GDM1 (cell line): ENCODE measurements around the gene TOMM20.

Experiments
- DNase-seq: peaks from one replicate; lab custom pipeline; 2025; lab: John Stamatoyannopoulos, UW

TOMM20 gene

DNA sequence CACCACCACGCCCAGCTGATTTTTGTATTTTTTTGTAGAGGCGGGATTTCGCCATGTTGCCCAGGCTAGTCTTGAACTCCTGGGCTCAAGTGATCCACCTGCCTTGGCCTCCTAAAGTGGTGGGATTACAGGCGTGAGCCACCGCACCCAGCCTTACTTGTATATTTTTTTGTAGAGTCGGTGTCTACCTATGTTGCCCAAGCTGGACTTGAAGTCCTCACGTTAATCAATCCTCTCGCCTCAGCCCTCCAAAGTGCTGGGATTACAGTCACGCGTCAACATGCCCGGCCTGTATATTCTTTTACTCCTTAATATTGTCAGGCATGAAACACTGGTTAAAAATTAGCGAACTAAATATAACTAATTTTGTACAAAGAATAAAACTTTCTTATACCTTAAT is 5.5 kb upstream of the TOMM20 start:
- DNase-seq, result no peak

DNA sequence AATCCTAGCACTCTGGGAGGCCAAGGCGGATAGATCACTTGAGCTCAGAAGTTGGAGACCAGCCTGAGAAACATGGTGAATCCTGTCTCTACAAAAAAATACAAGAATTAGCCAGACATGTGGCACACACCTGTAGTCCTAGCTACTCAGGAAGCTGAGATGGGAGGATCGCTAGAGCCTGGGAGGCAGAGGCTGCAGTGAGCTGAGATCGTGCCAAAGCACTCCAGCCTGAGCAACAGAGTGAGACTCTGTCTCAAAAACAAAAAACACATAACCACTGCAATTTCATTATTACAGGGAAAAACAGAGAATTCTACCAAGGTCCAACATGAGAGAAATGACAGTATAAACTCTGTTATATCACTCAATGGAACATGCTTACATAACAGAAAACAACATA is 4.4 kb upstream of the TOMM20 start:
- DNase-seq, result no peak

DNA sequence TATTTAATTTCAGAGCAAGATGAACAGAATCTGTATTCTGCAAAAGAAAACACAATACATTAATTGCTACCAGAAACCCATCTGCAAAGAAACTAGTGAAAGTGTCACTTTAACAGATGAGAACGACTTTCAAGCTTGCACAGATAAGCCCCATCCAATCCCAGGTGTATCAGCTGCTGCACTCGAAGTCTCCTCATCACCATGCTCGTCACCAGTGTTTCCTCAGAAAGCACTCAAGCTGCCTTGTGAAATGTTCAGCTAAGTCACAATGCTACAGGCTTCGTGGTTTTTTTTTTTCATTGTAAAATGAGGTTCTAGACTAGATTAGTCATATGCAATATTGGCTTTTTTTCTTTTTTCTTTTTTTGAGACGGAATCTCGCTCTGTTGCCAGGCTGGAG is 3.3 kb upstream of the TOMM20 start:
- no peak for DNase-seq

DNA sequence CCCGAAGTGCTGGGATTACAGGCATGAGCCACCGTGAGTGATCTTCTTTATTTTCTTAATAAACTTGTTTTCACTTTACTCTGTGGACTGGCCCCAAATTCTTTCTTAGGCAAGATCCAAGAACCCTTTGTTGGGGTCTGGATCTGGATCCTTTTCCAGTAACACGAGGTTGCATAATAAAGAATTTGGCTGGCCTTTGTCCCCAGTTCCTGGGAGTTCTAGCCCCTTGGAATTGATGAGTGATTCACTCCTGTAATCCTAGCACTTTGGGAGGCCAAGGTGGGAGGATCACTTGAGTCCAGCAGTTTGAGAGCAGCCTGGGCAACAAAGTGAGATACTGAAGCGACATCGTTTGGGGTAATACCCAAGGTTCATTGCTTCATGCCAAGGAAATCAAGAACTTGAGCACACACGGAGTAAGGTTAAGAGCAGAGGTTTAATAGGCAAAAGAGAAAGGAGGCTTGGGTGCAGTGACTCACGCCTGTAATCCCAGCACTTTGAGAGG is 2.2 kb upstream of the TOMM20 start:
- DNase-seq, result no peak

GRCh38 chr1:235129774-235130570 is 1.3 kb upstream of the TOMM20 start:
- no peak for DNase-seq

DNA sequence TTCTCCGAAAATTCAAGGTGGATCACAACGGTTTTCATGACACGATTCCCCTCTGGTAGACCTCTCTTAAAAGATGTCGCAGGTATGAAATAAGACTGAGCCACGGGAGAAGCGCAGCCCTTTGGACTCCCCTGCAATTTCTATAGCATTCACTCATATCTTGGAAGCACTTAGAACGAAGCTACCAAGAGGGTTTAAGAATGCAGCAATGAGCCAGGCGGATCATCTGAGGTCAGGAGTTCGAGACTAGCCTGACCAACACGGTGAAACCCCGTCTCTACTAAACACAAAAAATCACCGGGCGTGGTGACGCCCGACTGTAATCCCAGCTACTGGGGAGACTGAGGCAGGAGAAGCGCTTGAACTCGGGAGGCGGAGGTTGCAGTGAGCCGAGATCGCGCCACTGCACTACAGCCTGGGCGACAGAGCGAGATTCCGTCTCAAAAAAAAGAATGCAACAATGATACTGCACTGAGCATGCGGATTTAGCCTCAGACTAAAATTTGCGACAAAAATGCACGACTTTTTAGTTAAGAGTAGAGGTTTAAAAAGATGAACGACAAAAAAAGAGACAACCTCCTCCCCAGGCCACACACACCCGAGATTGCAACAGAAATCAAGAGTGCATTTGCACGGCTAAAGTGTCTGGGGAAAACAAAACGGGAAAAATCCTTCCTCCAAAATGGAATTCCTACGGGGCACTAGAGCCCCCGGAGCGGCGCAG is 743 bp downstream of the TOMM20 start:
- no peak for DNase-seq

- DNase-seq, result no peak
These were observed 1.4 kb downstream of the TOMM20 start for GRCh38 chr1:235127203-235127602.

GRCh38 chr1:235124665-235125064 is 4.0 kb downstream of the TOMM20 start:
- no peak for DNase-seq

DNA sequence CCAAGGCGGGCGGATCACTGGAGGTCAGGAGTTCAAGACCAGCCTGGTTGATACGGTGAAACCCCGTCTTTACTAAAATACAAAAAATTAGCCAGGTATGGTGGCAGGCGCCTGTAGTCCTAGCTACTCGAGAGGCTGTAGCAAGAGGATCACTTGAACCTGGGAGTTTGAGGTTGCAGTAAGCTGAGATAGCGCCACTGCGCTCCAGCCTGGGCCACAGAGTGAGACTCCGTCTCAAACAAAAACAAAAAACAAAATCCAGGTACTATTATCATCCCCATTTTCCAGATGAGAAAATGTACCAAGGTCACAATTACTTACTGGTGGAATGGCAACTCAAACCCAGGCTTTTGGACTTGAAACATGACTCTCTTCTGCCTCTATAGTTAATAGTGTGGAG is 4.5 kb downstream of the TOMM20 start:
- no peak for DNase-seq

DNA sequence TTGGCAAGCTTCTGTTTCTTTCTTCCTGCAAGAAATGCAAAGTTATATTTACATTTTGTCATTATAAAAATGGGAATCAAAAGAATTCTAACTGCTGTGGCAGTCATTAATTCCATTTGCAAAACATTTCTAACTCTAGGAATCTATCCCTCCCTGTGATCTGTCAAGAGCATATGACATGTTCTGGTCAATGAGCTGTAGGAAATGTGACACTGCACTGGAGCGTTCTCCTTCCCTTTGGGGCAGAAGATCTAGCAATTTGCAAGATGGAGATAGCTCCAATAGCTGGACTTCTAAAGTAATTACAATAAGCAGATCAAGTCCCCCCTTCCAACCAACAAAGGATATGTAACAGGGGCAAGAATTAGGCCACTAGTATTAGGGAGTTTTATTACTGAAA is 6.3 kb downstream of the TOMM20 start:
- DNase-seq, result no peak

DNA sequence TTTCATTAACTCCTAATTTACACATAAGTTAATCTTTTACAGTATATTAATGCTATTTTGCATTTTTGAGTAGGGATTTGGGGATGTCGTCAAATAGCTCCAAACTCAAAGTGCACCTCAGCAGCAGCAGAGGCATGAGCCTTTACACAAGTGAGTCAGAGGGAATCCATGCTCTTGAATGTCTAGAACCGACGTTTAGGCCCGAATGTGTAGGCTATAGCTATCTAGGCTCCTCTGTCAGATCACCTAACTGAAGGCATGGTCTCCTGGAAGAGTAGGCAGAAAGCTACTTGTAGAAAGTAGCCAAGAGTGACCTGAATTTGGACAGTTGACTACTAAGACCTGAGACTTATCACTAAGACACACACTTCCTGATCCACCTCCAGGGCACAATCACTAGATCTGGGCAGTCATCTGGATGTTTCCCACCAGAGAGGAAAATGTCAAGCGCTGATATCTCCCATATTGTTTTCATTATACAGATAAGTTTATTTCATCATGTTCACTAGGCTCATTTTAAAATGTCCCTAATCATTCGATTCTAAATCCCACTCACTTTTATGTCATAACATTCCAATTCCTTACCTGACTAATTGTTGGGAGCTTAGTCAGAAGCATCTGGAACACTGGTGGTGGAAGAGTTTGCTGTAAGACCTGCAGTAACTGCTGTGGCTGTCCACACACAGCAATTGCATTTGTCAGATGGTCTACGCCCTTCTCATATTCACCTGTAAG is 15.3 kb downstream of the TOMM20 start:
- no peak for DNase-seq

GRCh38 chr1:235112297-235113182 is 16.1 kb downstream of the TOMM20 start:
- no peak for DNase-seq

- no peak for DNase-seq
These were observed 17.5 kb downstream of the TOMM20 start for GRCh38 chr1:235111107-235111506.

DNA sequence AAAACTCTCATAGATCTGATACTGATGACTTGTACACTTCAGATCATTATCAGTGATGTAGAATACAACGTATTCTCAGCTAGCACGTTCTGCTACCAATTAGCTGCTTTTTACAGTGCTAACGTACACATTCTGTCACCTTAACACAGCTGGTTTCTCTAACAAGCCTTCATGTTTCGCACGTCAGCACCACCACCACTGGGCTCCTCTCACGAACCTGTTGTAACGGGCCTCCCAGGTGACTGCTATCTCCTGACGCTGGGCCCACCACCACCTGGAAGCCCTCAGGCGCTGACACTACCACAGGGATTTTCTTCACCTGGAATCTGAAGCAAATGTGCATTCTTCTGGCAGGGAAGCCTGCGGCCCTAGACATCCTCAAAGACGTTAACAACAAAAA is 19.8 kb downstream of the TOMM20 start:
- no peak for DNase-seq

DNA sequence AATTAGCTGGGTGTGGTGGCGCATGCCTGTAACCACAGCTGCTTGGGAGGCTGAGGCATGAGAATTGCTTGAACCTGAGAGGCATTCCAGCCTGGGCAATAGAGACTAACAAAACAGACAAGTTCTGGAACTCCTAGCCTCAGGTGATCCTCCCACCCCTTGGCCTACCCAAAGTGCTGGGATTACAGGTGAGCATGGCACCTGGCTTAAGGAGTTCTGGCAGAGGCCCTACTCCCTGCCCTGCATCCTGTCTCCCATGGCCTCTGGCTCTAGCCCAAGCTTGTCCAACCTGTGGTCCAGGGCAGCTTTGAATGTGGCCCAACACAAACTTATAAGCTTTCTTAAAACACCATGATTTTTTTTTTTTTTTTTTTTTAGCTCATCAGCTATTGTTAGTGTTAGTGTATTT is 20.4 kb downstream of the TOMM20 start:
- no peak for DNase-seq

GRCh38 chr1:235107368-235108184 is 21.1 kb downstream of the TOMM20 start:
- DNase-seq, result no peak

DNA sequence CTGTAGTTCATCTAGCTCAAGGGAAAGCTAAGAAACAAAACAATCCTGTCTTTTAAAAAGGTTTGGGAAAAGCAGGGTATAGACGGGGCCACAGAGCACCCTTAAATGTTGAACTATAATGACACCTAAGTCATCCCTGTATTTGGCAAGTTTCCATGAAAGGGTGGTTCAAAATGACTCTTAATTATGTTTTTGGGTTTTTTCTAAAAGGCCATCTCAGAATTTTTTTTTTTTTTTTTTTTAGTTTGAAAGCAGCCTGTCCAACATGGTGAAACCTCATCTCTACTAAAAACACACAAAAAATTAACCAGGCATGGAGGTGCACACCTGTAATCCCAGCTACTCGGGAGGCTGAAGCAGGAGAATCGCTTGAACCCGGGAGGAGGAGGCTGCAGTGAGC is 22.2 kb downstream of the TOMM20 start:
- no peak for DNase-seq

DNA sequence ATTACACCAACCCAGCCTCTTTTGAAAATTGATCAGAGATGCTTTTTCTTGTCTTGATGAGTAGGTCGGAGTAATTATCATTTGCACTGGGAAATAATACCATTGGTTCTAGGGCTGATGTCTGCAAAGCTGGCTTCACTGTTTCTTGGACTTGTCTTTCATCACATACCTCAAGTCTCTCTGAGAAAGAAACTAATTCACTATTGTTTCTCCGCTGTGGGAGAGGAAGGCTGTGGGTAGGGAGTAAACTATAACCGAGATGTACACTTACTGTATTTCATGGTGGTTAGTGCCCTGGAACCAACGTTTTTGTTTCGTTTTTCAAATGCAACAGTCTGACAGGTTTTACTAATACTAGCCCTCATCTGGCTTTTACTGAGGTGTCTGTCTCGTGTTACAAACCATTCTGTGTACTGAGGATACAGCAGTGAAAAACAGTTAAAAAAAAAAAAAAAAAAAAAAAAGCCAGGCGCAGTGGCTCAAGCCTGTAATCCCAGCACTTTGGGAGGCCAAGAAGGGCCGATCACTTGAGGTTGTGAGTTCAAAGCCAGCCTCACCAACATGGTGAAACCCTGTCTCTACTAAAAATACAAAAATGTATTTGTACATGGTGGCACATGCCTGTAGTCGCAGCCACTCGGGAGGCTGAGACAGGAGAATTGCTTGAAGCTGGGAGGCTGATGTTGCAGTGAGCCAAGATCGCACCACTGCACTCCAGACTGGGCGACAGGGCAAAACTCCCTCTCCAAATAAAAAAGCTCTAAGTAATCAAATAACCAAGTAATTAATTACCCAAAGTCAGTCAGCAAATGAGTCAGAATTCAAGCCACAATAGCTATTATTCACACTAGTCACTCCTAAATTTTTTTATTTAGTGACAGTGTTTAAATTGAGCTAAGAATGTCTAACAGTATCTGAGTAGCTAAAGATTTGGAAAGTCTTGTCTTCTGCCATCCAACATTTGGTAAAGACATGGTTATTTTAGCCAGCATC is 23.3 kb downstream of the TOMM20 start:
- no peak for DNase-seq

- no peak for DNase-seq
These were observed 25.6 kb downstream of the TOMM20 start for GRCh38 chr1:235102993-235103411.

GRCh38 chr1:235102259-235102582 is 26.4 kb downstream of the TOMM20 start:
- DNase-seq, result no peak
